ENCODE results near the gene FAM8A1. TPM values are rescaled to one million over a fixed set of nuclear protein-coding genes. Genes with fewer than 3 reads are reported as not detected.
"Not testable (repeated sequence)": the region's sequence is repeated elsewhere in the genome, so short reads cannot be mapped to it uniquely, and the experiment has no call there.

The FAM8A1 gene
- total RNA-seq, 4 donors from 2014 or later = 22.3 to 38.8 (median 28.7) TPM

DNA sequence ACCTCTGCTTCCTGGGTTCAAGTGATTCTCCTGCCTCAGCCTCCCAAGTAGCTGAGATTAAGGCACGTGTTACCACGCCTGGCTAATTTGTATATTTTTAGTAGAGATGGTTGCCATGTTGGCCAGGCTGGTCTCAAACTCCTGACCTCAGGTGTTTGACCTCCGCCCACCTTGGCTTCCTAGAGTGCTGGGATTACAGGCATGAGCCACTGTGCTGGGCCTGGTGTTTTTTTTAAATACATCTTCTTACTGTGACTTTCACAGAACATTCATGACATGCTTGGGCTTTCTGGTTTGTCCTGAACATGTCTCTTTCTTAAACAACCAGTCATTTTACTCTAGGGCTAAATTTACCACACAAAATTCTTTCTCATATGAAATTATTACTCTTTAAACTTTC is 34.7 kb upstream of the FAM8A1 start:
- H3K4me1 ChIP-seq = no peaks in the 10 kb centered on the region
- H3K27ac ChIP-seq = no peak overlapping the region
- no peaks in the 10 kb centered on the region for H3K9me3 ChIP-seq
- DNase-seq (ENCODE audit: low spot score in 2 of 2) = no peak
- 89% methylated on average over 3 of the region's 3 CpGs for WGBS
- H3K27me3 ChIP-seq = no peaks in the 10 kb centered on the region
- no peaks in the 10 kb centered on the region for H3K36me3 ChIP-seq
- TF ChIP-seq, protein P1, sequence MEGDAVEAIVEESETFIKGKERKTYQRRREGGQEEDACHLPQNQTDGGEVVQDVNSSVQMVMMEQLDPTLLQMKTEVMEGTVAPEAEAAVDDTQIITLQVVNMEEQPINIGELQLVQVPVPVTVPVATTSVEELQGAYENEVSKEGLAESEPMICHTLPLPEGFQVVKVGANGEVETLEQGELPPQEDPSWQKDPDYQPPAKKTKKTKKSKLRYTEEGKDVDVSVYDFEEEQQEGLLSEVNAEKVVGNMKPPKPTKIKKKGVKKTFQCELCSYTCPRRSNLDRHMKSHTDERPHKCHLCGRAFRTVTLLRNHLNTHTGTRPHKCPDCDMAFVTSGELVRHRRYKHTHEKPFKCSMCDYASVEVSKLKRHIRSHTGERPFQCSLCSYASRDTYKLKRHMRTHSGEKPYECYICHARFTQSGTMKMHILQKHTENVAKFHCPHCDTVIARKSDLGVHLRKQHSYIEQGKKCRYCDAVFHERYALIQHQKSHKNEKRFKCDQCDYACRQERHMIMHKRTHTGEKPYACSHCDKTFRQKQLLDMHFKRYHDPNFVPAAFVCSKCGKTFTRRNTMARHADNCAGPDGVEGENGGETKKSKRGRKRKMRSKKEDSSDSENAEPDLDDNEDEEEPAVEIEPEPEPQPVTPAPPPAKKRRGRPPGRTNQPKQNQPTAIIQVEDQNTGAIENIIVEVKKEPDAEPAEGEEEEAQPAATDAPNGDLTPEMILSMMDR (IDR thresholded peaks at IDR 0.05) = no peak
- TF ChIP-seq POLR2AphosphoS5 (IDR thresholded peaks at IDR 0.05) = no peak
- TF ChIP-seq POLR2A (IDR thresholded peaks at IDR 0.05) = no peak
- TF ChIP-seq EP300 (IDR thresholded peaks at IDR 0.05) = no peak
- H3K4me3 ChIP-seq = no peak overlapping the region

DNA sequence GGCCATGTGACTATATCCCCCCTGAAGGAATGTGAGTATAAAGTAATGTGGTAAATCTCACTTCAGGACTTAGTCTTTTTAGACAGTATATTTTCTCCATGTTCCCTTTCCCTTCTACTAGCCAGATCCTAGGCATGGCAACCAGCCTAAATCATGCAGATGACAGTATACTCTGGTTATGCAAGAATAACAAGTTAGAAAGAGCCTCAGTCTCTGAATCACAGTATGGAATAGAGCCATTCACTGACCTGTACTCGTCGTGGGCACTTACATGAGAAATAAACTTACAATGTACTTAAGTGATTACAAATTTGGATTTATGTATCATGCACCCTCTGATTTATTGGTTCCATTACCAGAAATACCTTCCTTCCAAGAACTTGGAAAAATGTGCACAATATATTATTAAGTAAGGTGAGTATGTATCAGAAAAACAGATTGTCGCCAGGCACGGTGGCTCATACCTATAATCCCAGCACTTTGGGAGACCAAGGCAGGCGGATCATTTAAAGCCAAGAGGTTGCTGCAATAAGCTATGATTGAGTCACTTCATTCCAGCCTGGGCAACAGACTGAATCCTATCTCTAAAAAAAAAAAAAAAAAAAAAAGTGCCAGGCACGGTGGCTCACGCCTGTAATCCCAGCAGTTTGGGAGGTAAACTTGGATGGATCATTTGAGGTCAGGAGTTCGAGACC is 25.1 kb upstream of the FAM8A1 start:
- TF ChIP-seq POLR2AphosphoS5 (IDR thresholded peaks at IDR 0.05) (no peak), POLR2A (IDR thresholded peaks at IDR 0.05) (no peak)
- TF ChIP-seq, protein P1 (IDR thresholded peaks at IDR 0.05) = no peak
- WGBS = 66% methylated on average over 8 of the region's 8 CpGs
- Histone ChIP-seq H3K27me3 (peaks cover 8% of the 10 kb centered on the region), H3K27ac (no peak overlapping the region), H3K36me3 (no peaks in the 10 kb centered on the region), H3K9me3 (no peaks in the 10 kb centered on the region), H3K4me1 (peaks cover under 1% of the 10 kb centered on the region), H3K4me3 (no peak overlapping the region)
- DNase-seq (ENCODE audit: low spot score in 2 of 2) = no peak

DNA sequence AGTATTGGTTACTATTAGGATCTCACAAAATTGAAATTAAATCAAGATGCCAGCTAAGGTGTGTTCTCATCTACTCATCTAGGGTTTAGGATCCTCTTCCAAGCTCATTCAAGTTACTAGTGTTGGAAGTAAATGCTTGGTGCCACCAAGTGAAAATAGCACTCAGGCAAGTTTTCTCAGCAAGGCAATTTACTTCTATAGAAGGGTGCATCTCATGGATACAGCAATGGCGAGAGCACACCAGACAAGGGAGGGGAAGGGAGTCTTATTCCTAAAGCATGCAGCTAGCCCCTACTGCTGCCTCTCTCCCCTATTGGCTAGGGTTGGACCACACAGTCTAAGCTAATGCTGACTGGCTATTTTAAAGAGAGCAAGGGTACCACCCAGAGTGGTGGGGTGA is 23.0 kb upstream of the FAM8A1 start:
- H3K27ac ChIP-seq = no peak overlapping the region

DNA sequence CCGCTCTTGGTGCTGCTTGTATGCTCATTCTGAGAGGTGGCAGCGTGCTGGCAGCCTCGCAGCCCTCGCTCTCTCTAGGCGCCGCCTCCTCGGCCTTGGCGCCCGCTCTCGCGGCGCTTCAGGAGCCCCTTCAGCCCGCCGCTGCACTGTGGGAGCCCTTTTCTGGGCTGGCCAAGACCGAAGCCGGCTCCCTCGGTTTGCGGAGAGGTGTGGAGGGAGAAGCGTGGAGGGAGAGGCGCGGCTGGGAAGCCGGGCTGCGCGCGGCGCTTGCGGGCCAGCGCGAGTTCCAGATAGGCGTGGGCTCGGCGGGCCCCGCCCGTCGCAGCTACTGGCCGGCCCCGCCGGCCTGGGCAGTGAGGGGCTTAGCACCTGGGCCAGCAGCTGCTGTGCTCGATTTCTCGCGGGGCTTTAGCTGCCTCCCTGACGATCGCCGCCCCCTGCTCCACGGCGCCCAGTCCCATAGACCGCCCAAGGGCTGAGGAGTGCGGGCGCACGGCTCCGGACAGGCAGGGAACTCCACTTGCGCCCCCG is 19.5 kb upstream of the FAM8A1 start:
- no peaks in the 10 kb centered on the region for H3K27me3 ChIP-seq
- no peaks in the 10 kb centered on the region for H3K36me3 ChIP-seq
- H3K27ac ChIP-seq = no peak overlapping the region
- peaks cover 22% of the 10 kb centered on the region for H3K4me1 ChIP-seq
- no peak for DNase-seq (ENCODE audit: low spot score in 2 of 2)
- peak overlapping the region; percentile 57 for H3K4me3 ChIP-seq
- no peaks in the 10 kb centered on the region for H3K9me3 ChIP-seq
- TF ChIP-seq EP300 (IDR thresholded peaks at IDR 0.05) = no peak
- WGBS = 0% methylated on average over 14 of the region's 53 CpGs

More for the DNA sequence above, 23.0 kb upstream of the FAM8A1 start:
- Histone ChIP-seq H3K27me3 (peaks cover 8% of the 10 kb centered on the region), H3K9me3 (no peaks in the 10 kb centered on the region), H3K36me3 (no peaks in the 10 kb centered on the region), H3K4me3 (no peak overlapping the region), H3K4me1 (peaks cover 9% of the 10 kb centered on the region)
- WGBS = 89% methylated on average over 1 of the region's 1 CpG
- DNase-seq (ENCODE audit: low spot score in 2 of 2) = no peak
- TF ChIP-seq POLR2AphosphoS5 (IDR thresholded peaks at IDR 0.05) (no peak), EP300 (IDR thresholded peaks at IDR 0.05) (no peak), POLR2A (IDR thresholded peaks at IDR 0.05) (no peak)
- TF ChIP-seq, protein P1 (IDR thresholded peaks at IDR 0.05) = no peak

DNA sequence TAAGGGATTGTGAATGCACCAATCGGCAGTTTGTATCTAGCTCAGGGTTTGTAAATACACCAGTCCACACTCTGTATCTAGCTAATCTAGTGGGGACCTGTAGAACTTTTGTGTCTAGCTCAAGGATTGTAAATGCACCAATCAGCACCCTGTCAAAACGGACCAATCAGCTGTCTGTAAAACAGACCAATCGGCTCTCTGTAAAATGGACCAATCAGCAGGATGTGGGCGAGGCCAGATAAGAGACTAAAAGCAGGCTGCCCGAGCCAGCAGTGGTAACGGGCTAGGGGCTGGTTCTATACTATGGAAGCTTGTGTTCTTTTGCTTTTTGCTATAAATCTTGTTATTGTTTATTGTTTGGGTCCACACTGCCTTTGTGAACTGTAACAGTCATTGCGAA is 18.8 kb upstream of the FAM8A1 start:
- 98% methylated on average over 6 of the region's 7 CpGs for WGBS
- not testable (repeated sequence) for H3K4me3 ChIP-seq

DNA sequence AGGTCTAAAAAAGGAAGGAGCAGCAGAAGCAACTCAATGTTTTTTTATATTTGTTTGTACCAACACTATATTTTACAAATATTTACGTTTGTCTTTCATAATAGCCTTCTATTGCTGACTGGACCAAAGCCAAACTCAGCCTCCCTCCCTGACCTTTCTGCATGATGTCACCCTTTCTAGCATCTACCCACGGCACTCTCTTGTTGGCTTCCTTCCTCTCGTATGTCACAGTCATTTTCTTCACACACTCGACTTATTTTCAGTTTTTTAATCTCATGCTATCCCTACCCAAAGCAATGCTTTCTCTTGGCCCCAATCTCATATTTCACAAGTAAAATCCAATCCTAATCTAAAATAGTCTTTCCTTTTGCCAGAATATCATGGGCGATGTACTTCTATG is 16.3 kb upstream of the FAM8A1 start:
- Histone ChIP-seq H3K27me3 (no peaks in the 10 kb centered on the region), H3K27ac (no peak overlapping the region), H3K36me3 (no peaks in the 10 kb centered on the region), H3K4me1 (peaks cover 22% of the 10 kb centered on the region), H3K9me3 (no peaks in the 10 kb centered on the region), H3K4me3 (no peak overlapping the region)
- DNase-seq (ENCODE audit: low spot score in 2 of 2) = no peak
- WGBS = 18% methylated on average over 5 of the region's 5 CpGs
- TF ChIP-seq, protein P1 (IDR thresholded peaks at IDR 0.05) = no peak
- TF ChIP-seq POLR2A (IDR thresholded peaks at IDR 0.05) (no peak), EP300 (IDR thresholded peaks at IDR 0.05) (no peak), POLR2AphosphoS5 (IDR thresholded peaks at IDR 0.05) (no peak)

More for the DNA sequence above, 18.8 kb upstream of the FAM8A1 start:
- peaks cover 22% of the 10 kb centered on the region for H3K4me1 ChIP-seq
- not testable (repeated sequence) for H3K9me3 ChIP-seq; DNase-seq (ENCODE audit: low spot score in 2 of 2); H3K36me3 ChIP-seq; H3K27ac ChIP-seq; H3K27me3 ChIP-seq

Data from suprapubic skin (tissue), 4 donors.